ENCODE results near the gene GRM8. TPM values are rescaled to one million over a fixed set of nuclear protein-coding genes. Genes with fewer than 3 reads are reported as not detected.

Gene GRM8
- polyA plus RNA-seq, 1 donor (not counting 4 experiments of a cell fraction or from before 2014, with no cell fraction given) = not detected

DNA sequence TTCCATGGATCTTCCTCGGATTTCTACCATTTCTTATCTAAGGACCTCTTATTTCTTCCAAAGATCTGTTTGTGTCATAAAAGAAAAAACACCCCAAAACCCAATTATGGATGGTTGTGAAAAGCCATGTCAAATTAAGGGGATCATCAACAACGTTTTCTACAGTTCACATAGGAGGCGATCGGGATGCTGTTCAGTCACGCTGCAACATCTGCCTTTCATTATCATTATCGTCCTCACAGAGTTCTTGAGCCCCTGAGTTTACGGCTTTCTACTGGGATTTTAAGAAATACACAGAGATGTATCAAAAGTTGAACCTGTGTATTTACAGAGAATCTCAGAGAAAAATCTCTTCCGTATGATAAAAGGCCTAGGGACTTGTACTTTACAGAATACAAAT lies 101.4 kb downstream of the GRM8 start:
- Histone ChIP-seq H3K9me1 (ENCODE audit: control insufficient read depth, extremely low read depth, insufficient read depth, low read length) (no peaks in the 10 kb centered on the region), H3K4me1 (ENCODE audit: control insufficient read depth, extremely low read depth, insufficient read depth, low read length) (no peaks in the 10 kb centered on the region), H4K20me1 (ENCODE audit: control insufficient read depth, extremely low read depth, insufficient read depth, low read length) (no peaks in the 10 kb centered on the region), H3K4me3 (ENCODE audit: control insufficient read depth in 2 of 3, extremely low read depth in 1 of 3, insufficient read depth in 2 of 3, low read depth in 1 of 3, low read length in 3 of 3) (no peak overlapping the region), H3K9ac (ENCODE audit: control insufficient read depth, extremely low read depth, insufficient read depth, low read length) (no peak overlapping the region), H3K4me2 (ENCODE audit: control insufficient read depth, extremely low read depth, insufficient read depth, low read depth, low read length) (no peak overlapping the region), H3K36me3 (ENCODE audit: control insufficient read depth in 2 of 2, extremely low read depth in 1 of 2, insufficient read depth in 2 of 2, low read length in 2 of 2) (no peaks in the 10 kb centered on the region), H3K27ac (ENCODE audit: control insufficient read depth, insufficient read depth, low read length) (no peak overlapping the region), H2AFZ (ENCODE audit: control insufficient read depth, low read length) (no peak overlapping the region), H3K9me3 (ENCODE audit: control insufficient read depth, low read depth, low read length) (no peaks in the 10 kb centered on the region), H3K27me3 (ENCODE audit: control insufficient read depth, extremely low read depth, insufficient read depth, low read length) (no peaks in the 10 kb centered on the region), H3K79me2 (ENCODE audit: control insufficient read depth, insufficient read depth, low read length) (no peaks in the 10 kb centered on the region)
- TF ChIP-seq, protein P1, sequence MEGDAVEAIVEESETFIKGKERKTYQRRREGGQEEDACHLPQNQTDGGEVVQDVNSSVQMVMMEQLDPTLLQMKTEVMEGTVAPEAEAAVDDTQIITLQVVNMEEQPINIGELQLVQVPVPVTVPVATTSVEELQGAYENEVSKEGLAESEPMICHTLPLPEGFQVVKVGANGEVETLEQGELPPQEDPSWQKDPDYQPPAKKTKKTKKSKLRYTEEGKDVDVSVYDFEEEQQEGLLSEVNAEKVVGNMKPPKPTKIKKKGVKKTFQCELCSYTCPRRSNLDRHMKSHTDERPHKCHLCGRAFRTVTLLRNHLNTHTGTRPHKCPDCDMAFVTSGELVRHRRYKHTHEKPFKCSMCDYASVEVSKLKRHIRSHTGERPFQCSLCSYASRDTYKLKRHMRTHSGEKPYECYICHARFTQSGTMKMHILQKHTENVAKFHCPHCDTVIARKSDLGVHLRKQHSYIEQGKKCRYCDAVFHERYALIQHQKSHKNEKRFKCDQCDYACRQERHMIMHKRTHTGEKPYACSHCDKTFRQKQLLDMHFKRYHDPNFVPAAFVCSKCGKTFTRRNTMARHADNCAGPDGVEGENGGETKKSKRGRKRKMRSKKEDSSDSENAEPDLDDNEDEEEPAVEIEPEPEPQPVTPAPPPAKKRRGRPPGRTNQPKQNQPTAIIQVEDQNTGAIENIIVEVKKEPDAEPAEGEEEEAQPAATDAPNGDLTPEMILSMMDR (optimal IDR thresholded peaks at IDR 0.05 in 1 of 3, IDR thresholded peaks at IDR 0.05 in 1 of 3, conservative IDR thresholded peaks at IDR 0.05 in 1 of 3; ENCODE audit: extremely low read depth in 1 of 3, insufficient read depth in 2 of 3, low read length in 3 of 3) = no peak
- no peak for FAIRE-seq
- dilution Hi-C loops (cut with MboI; ENCODE audit: extremely low pct_ligation_motif_present, low sequenced_read_pairs) = no loop called here
- DNase-seq (ENCODE audit: low read depth, low spot score) = no peak

DNA sequence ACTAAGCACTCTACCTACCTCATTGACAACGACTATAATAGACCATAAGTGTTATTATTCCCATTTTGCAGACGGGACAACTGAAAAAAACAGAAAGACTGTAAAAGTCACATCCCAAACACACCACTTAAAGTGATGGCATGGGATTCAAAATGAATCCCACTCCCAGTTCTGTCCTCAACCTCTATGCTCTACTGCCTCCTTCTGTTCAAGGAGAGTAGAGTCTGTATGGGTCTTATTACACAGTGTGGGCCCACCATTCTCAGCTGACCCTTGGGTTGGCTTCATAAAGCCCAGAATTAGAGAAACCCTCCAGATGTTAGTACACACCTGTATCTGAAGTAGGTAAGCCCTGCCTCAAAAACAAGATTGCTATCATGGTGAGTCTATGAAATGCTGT lies 102.2 kb downstream of the GRM8 start:
- no peak overlapping the region for H3K27ac ChIP-seq (ENCODE audit: control insufficient read depth, insufficient read depth, low read length)
- H3K36me3 ChIP-seq (ENCODE audit: control insufficient read depth in 2 of 2, extremely low read depth in 1 of 2, insufficient read depth in 2 of 2, low read length in 2 of 2) = no peaks in the 10 kb centered on the region
- no peaks in the 10 kb centered on the region for H4K20me1 ChIP-seq (ENCODE audit: control insufficient read depth, extremely low read depth, insufficient read depth, low read length)
- H2AFZ ChIP-seq (ENCODE audit: control insufficient read depth, low read length) = no peak overlapping the region
- no peak overlapping the region for H3K4me3 ChIP-seq (ENCODE audit: control insufficient read depth in 2 of 3, extremely low read depth in 1 of 3, insufficient read depth in 2 of 3, low read depth in 1 of 3, low read length in 3 of 3)
- no peak overlapping the region for H3K4me2 ChIP-seq (ENCODE audit: control insufficient read depth, extremely low read depth, insufficient read depth, low read depth, low read length)
- dilution Hi-C loops (cut with MboI; ENCODE audit: extremely low pct_ligation_motif_present, low sequenced_read_pairs) = no loop called here
- H3K9me3 ChIP-seq (ENCODE audit: control insufficient read depth, low read depth, low read length) = no peaks in the 10 kb centered on the region
- H3K4me1 ChIP-seq (ENCODE audit: control insufficient read depth, extremely low read depth, insufficient read depth, low read length) = no peaks in the 10 kb centered on the region
- TF ChIP-seq EZH2 (IDR thresholded peaks at IDR 0.05; ENCODE audit: low read length) = no peak
- TF ChIP-seq, protein P1 (optimal IDR thresholded peaks at IDR 0.05 in 1 of 3, IDR thresholded peaks at IDR 0.05 in 1 of 3, conservative IDR thresholded peaks at IDR 0.05 in 1 of 3; ENCODE audit: extremely low read depth in 1 of 3, insufficient read depth in 2 of 3, low read length in 3 of 3) = no peak
- H3K9me1 ChIP-seq (ENCODE audit: control insufficient read depth, extremely low read depth, insufficient read depth, low read length) = no peaks in the 10 kb centered on the region
- DNase-seq (ENCODE audit: low read depth, low spot score) (no peak), FAIRE-seq (no peak)
- H3K9ac ChIP-seq (ENCODE audit: control insufficient read depth, extremely low read depth, insufficient read depth, low read length) = no peak overlapping the region
- H3K27me3 ChIP-seq (ENCODE audit: control insufficient read depth, extremely low read depth, insufficient read depth, low read length) = no peaks in the 10 kb centered on the region
- no peaks in the 10 kb centered on the region for H3K79me2 ChIP-seq (ENCODE audit: control insufficient read depth, insufficient read depth, low read length)
